Measurements from ENCODE around the gene DGKK. TPM values are rescaled to one million over a fixed set of nuclear protein-coding genes. Genes with fewer than 3 reads are reported as not detected.

DGKK gene, protein sequence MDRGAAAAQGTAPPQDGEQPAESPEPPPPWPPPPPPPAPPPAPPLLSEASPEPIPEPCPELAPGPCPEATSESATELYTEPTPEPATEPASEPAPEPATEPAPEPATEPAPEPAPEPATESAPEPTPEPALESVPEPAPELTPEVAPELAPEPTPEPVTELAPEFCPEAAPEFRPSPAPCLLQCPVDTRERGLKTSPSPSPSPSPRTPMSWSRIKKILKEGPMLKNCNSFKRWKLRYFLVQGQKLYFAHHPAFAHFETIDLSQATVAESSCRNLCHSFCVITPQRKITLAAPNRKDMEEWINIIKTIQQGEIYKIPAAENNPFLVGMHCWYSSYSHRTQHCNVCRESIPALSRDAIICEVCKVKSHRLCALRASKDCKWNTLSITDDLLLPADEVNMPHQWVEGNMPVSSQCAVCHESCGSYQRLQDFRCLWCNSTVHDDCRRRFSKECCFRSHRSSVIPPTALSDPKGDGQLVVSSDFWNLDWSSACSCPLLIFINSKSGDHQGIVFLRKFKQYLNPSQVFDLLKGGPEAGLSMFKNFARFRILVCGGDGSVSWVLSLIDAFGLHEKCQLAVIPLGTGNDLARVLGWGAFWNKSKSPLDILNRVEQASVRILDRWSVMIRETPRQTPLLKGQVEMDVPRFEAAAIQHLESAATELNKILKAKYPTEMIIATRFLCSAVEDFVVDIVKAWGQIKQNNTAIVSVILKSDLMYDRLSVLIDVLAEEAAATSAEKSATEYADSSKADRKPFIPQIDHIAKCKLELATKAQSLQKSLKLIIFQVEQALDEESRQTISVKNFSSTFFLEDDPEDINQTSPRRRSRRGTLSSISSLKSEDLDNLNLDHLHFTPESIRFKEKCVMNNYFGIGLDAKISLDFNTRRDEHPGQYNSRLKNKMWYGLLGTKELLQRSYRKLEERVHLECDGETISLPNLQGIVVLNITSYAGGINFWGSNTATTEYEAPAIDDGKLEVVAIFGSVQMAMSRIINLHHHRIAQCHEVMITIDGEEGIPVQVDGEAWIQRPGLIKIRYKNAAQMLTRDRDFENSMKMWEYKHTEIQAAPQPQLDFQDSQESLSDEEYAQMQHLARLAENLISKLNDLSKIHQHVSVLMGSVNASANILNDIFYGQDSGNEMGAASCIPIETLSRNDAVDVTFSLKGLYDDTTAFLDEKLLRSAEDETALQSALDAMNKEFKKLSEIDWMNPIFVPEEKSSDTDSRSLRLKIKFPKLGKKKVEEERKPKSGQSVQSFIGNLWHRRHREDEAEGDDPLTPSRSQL
- not detected in 2 replicates for total RNA-seq

DNA sequence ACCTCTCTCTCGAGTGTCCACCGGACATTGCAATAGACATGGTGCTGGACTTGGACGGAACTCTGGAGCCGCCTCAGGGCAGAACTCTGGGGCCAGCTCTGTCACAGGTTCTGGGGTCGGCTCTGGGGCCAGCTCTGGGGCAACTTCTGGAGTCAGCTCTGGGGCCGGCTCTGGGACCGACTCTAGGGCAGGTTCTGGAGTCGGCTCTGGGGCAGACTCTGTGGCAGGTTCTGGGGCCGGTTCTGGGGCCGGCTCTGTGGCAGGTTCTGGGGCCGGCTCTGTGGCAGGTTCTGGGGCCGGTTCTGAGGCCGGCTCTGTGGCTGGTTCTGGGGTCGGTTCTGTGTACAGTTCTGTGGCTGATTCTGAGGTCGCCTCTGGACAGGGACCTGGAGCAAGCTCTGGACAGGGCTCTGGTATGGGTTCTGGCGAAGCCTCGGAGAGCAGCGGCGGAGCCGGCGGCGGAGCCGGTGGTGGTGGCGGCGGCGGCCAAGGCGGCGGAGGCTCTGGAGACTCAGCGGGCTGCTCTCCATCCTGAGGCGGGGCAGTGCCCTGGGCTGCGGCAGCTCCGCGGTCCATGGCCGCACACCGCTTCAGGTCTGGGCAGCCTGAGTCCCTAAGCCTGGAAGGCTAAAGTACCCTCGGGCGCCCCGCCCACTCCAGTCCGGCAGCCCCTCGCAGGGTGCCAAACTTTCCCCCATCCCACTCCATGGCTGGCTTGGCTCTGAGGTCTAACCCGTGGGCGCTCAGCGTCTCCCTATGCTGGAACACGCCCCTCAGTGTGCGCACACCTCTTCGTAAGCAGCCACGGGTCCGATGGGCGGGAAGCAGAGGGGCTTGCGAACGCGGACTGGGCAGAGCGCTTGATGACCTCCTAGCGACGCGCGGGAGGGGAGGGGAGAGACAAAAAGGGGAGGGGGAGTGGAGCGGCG lies at the start of gene DGKK:
DGKK (minus strand) TSS at position 723 of the 929 bp plus-strand sequence; CDS start at position 576, 147 bp downstream.

